Measurements from ENCODE around the gene FADS2.

DNA sequence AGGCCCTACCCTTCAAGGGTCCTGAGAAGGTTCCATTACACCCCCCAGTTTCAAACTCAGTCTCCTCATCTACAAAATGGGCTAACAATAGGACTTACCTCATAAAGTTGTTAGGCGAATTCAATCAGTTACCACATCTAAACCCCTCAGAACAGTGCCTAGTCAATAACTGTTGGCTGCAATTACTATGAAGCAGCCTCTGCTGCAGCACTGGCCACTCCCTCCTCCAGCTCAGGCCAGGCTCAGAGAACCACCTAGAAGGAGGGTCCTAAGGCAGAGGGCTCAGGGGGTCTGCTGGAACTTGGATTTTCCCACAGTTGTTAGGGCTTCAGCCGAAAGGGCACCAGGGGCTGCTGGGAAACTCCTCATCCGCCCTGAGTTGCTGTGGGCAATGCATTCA lies 58.5 kb downstream of the FADS2 start:
- TF ChIP-seq, protein P1, sequence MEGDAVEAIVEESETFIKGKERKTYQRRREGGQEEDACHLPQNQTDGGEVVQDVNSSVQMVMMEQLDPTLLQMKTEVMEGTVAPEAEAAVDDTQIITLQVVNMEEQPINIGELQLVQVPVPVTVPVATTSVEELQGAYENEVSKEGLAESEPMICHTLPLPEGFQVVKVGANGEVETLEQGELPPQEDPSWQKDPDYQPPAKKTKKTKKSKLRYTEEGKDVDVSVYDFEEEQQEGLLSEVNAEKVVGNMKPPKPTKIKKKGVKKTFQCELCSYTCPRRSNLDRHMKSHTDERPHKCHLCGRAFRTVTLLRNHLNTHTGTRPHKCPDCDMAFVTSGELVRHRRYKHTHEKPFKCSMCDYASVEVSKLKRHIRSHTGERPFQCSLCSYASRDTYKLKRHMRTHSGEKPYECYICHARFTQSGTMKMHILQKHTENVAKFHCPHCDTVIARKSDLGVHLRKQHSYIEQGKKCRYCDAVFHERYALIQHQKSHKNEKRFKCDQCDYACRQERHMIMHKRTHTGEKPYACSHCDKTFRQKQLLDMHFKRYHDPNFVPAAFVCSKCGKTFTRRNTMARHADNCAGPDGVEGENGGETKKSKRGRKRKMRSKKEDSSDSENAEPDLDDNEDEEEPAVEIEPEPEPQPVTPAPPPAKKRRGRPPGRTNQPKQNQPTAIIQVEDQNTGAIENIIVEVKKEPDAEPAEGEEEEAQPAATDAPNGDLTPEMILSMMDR (IDR thresholded peaks at IDR 0.05): no peak
- TF ChIP-seq POLR2A (IDR thresholded peaks at IDR 0.05): no peak
